GM21367 (cell line): ENCODE measurements around the gene KCNAB2.
"Not testable (repeated sequence)": the region's sequence is repeated elsewhere in the genome, so short reads cannot be mapped to it uniquely, and the experiment has no call there.

Experiments
- ATAC-seq: cut with Tn5 transposase; IDR thresholded peaks from one replicate; pipeline ENCODE4 v1.9.1; 2021; ENCODE audit not compliant: unreplicated experiment

The KCNAB2 gene

GRCh38 chr1:6052543-6053205 is 7.0 kb downstream of the KCNAB2 start:
- no peak for ATAC-seq

DNA sequence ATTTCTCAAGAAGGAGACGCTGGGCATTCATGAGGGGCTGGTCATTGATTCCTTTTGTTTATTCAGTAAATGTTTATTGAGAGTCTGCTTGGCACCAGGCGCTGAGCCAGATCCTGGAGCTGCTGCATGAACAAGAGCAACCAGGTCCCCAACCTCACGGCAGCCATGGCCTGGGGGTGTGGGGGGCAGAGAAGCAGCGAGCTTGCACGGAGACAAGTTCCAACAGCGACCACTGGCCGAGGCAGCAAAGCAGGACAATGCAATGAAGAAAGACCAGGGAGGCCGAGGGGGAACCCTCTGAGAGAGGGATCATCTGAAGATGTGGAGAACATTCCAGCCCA is 7.5 kb downstream of the KCNAB2 start:
- ATAC-seq = no peak

GRCh38 chr1:6054596-6054995 is 8.9 kb downstream of the KCNAB2 start:
- ATAC-seq = no peak

- ATAC-seq = no peak
These were observed 10.9 kb downstream of the KCNAB2 start for GRCh38 chr1:6056572-6056948.

- no peak for ATAC-seq
These were observed 11.6 kb downstream of the KCNAB2 start for GRCh38 chr1:6057170-6057845.

DNA sequence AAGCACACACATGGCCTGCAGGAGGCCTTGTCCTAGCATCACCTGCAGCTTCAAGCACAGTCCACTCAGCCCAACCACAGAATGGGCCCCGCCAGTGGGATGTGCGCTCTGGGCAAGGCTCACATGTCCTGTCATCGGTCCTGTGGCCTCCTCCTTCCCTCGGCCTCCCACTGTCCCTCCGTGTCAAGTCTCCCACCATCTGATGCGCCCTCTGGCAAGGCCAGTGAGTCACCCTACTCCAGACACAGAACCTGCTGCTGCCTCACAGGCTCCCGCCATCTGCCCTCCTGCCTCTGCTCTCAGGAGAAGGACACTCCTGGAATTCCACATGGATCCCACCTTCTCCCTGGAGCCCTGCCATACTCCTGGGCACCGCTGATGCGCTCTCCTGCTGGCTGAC is 14.2 kb downstream of the KCNAB2 start:
- ATAC-seq = no peak

GRCh38 chr1:6062670-6063069 is 17.0 kb downstream of the KCNAB2 start:
- no peak for ATAC-seq

DNA sequence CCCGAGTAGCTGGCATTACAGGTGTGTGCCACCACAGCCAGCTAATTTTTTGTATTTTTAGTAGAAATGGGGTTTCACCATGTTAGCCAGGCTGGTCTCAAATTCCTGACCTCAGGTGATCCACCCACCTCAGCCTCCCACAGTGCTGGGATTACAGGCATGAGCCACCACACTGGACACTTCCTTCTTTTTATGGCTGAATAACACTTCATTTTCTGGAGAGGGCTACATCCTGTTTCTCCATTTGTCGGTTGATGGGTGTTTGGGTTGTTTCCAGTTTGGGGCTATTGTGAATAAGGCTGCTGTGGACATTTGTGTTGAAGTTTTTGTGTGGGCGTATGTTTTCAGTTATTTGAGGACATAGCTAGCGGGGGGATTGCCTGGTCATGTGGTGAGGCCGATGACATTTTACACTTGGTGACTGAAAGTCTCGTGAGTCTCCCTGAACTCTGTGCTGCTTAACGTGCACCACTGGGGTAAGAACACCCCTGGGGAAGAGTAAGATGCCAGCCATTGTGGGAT is 17.9 kb downstream of the KCNAB2 start:
- not testable (repeated sequence) for ATAC-seq

- ATAC-seq = no peak
These were observed 19.6 kb downstream of the KCNAB2 start for GRCh38 chr1:6065093-6065858.

GRCh38 chr1:6066680-6067079 is 21.0 kb downstream of the KCNAB2 start:
- ATAC-seq = no peak

GRCh38 chr1:6068073-6068472 is 22.4 kb downstream of the KCNAB2 start:
- ATAC-seq = no peak

DNA sequence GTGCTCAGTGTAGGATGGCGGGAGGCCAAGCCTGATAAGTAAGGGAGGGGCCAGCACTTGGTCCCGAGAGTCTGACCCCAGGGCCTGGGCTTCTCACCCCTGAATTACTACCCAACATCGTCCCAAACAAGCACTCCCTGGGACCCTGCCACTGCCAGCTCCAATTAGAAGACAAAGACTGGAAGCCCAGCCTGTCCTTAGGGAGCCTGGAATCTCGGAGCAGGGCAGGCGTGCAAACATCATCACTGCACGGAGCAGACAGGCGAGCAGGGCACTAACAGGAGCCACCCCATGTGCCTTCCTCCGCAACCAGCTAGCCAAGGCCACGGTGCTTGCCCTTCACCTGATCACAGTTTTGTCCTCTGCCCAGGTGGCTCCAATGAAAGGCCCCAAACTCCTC is 23.2 kb downstream of the KCNAB2 start:
- no peak for ATAC-seq

DNA sequence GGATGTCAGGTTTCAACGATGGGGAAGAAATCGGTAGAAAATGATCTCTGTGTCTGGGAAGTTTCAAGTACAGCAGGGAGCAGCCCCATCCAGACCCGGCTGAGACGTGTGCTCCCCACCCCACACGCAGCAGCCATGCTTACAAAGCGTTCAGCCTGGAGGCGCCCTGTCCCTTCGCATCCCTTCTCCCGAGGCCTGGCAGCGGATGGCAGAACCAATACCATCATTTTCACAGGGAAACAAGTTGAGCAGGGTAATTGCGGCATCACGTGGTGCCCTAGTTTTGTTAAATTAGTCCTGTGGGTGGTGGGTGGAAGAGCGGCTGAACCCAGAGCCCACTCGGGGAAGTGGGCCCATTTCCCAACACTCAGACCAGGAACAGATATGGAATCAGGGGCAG is 23.9 kb downstream of the KCNAB2 start:
- no peak for ATAC-seq

- no peak for ATAC-seq
These were observed 24.8 kb downstream of the KCNAB2 start for GRCh38 chr1:6070450-6070974.

GRCh38 chr1:6071219-6071618 is 25.5 kb downstream of the KCNAB2 start:
- no peak for ATAC-seq

- ATAC-seq = no peak
These were observed 27.2 kb downstream of the KCNAB2 start for GRCh38 chr1:6072774-6073479.

DNA sequence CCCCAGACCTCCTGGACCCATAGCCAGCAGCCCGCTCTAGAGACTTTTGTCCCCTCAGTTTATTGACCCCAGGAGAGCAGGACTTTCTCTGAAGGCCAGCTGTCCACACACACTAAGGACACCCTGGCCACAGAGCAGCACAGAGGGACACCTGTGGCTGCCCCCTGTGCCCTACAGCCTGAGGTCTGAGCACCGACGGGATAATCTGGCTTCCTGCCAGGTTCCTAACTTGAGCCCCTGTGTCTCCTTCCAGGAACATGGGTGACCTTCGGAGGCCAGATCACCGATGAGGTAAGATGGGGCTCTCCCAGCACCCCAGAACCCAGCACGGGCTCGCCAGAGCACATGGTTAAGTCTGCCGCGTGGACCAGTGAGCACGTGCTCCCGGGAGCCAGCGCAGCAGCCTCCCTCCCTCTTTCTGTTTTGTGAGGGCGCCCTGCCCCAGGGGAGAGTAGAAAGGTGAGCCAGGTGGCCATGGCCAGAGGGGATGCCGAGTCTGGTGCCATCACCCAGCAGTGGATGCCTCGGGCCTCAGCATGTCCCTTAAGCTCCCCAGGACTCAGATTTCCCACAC is 27.9 kb downstream of the KCNAB2 start:
- ATAC-seq = no peak

GRCh38 chr1:6074192-6074901 is 28.7 kb downstream of the KCNAB2 start:
- no peak for ATAC-seq

DNA sequence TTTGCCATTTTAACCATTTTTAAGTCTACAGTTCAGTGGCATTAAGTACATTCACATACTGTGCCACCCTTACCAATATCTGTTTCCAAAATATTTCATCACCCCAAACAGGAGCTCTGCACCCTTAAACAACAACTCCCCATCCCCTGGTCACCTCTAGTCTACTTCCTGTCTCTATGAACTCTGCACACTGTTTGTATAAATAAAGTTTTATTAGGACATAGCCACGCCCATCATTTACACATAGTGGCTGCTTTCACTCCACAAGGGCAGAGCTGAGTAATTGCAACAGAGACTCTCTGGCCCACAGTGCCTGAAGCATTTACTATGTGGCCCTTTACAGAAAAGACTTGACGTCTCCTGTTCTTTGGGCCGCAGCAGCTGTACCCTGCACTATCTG is 30.1 kb downstream of the KCNAB2 start:
- no peak for ATAC-seq

GRCh38 chr1:6077061-6077460 is 31.4 kb downstream of the KCNAB2 start:
- ATAC-seq = not testable (repeated sequence)
